ENCODE results near the gene PREP. TPM values are rescaled to one million over a fixed set of nuclear protein-coding genes. Genes with fewer than 3 reads are reported as not detected.

PREP gene
- polyA plus RNA-seq, 1 of the 3 experiments (the other 2 are of a cell fraction) = 20.9 TPM

DNA sequence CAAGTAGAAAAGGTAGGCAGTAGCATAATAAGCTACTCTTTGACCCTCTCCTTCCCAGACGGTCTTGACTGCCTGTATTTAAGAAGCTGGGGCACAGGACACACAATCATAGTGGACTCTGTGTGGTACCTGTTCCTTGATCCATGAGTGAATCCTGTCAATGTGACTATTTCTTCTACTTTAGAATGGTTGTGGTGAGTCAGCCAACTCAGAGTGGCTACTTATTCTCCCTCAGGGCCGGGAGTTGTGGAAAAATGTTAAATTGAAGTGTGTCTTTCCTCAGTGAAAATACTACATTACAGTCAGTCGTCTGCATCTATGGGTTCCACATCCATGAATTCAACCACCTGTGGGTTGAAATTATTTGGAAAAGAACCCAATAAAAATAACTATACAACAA is 30.8 kb upstream of the PREP start:
- H4K20me1 ChIP-seq (ENCODE audit: insufficient read depth) = no peaks in the 10 kb centered on the region
- 48% methylated on average over 3 of the region's 3 CpGs for WGBS (ENCODE audit: low lambda C conversion rate)
- H3K9me2 ChIP-seq = no peaks in the 10 kb centered on the region
- TF ChIP-seq POLR2AphosphoS5 (IDR thresholded peaks at IDR 0.05; ENCODE audit: low read depth, low read length) = no peak
- no peak for TF ChIP-seq EZH2phosphoT487 (IDR thresholded peaks at IDR 0.05; ENCODE audit: borderline replicate concordance, low read depth)
- TF ChIP-seq, protein P1, sequence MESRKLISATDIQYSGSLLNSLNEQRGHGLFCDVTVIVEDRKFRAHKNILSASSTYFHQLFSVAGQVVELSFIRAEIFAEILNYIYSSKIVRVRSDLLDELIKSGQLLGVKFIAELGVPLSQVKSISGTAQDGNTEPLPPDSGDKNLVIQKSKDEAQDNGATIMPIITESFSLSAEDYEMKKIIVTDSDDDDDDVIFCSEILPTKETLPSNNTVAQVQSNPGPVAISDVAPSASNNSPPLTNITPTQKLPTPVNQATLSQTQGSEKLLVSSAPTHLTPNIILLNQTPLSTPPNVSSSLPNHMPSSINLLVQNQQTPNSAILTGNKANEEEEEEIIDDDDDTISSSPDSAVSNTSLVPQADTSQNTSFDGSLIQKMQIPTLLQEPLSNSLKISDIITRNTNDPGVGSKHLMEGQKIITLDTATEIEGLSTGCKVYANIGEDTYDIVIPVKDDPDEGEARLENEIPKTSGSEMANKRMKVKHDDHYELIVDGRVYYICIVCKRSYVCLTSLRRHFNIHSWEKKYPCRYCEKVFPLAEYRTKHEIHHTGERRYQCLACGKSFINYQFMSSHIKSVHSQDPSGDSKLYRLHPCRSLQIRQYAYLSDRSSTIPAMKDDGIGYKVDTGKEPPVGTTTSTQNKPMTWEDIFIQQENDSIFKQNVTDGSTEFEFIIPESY (IDR thresholded peaks at IDR 0.05; ENCODE audit: borderline replicate concordance, low read depth) = no peak
- TF ChIP-seq, protein P2, sequence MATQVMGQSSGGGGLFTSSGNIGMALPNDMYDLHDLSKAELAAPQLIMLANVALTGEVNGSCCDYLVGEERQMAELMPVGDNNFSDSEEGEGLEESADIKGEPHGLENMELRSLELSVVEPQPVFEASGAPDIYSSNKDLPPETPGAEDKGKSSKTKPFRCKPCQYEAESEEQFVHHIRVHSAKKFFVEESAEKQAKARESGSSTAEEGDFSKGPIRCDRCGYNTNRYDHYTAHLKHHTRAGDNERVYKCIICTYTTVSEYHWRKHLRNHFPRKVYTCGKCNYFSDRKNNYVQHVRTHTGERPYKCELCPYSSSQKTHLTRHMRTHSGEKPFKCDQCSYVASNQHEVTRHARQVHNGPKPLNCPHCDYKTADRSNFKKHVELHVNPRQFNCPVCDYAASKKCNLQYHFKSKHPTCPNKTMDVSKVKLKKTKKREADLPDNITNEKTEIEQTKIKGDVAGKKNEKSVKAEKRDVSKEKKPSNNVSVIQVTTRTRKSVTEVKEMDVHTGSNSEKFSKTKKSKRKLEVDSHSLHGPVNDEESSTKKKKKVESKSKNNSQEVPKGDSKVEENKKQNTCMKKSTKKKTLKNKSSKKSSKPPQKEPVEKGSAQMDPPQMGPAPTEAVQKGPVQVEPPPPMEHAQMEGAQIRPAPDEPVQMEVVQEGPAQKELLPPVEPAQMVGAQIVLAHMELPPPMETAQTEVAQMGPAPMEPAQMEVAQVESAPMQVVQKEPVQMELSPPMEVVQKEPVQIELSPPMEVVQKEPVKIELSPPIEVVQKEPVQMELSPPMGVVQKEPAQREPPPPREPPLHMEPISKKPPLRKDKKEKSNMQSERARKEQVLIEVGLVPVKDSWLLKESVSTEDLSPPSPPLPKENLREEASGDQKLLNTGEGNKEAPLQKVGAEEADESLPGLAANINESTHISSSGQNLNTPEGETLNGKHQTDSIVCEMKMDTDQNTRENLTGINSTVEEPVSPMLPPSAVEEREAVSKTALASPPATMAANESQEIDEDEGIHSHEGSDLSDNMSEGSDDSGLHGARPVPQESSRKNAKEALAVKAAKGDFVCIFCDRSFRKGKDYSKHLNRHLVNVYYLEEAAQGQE (IDR thresholded peaks at IDR 0.05; ENCODE audit: low read depth, low read length) = no peak
- TF ChIP-seq TAF1 (IDR thresholded peaks at IDR 0.05; ENCODE audit: borderline replicate concordance, low read depth, low read length) = no peak
- no peak for TF ChIP-seq GATA2 (CRISPR knock-in tag; IDR thresholded peaks at IDR 0.05)
- no peak for TF ChIP-seq FOSL2 (IDR thresholded peaks at IDR 0.05; ENCODE audit: borderline replicate concordance, low read depth)
- no peak for TF ChIP-seq SIN3A (IDR thresholded peaks at IDR 0.05; ENCODE audit: borderline replicate concordance, low read depth, low read length)
- no peak for TF ChIP-seq GABPA (IDR thresholded peaks at IDR 0.05; ENCODE audit: low read depth)
- no peak for TF ChIP-seq FOXM1 (IDR thresholded peaks at IDR 0.05; ENCODE audit: low read depth)
- TF ChIP-seq, protein P3, sequence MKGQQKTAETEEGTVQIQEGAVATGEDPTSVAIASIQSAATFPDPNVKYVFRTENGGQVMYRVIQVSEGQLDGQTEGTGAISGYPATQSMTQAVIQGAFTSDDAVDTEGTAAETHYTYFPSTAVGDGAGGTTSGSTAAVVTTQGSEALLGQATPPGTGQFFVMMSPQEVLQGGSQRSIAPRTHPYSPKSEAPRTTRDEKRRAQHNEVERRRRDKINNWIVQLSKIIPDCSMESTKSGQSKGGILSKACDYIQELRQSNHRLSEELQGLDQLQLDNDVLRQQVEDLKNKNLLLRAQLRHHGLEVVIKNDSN (IDR thresholded peaks at IDR 0.05; ENCODE audit: borderline replicate concordance, low read depth) = no peak
- no peak for TF ChIP-seq ELF1 (IDR thresholded peaks at IDR 0.05)
- TF ChIP-seq, protein P4, sequence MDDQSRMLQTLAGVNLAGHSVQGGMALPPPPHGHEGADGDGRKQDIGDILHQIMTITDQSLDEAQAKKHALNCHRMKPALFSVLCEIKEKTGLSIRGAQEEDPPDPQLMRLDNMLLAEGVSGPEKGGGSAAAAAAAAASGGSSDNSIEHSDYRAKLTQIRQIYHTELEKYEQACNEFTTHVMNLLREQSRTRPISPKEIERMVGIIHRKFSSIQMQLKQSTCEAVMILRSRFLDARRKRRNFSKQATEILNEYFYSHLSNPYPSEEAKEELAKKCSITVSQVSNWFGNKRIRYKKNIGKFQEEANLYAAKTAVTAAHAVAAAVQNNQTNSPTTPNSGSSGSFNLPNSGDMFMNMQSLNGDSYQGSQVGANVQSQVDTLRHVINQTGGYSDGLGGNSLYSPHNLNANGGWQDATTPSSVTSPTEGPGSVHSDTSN (IDR thresholded peaks at IDR 0.05) = no peak
- H3K27me3 ChIP-seq (ENCODE audit: insufficient read depth) = no peaks in the 10 kb centered on the region
- H3K4me1 ChIP-seq (ENCODE audit: control insufficient read depth in 1 of 2, insufficient read depth in 2 of 2, low read depth in 1 of 2, low read length in 1 of 2) = peaks cover 0 to 17% of the 10 kb centered on the region in 2 experiments; a peak in 2 of 4 replicates
- no peak overlapping the region for H3K4me2 ChIP-seq
- ChIA-PET CTCF (interaction anchor here (0.7 to 2.1 kb wide), 2 partner anchors 10 to 51 kb away, joined by 3 to 7 read pairs; no protein-coding TSS in a partner anchor), POLR2A (no interaction called here)
- H3K4me3 ChIP-seq (ENCODE audit: low read depth in 2 of 2, low read length in 1 of 2) = no peak overlapping the region
- no peaks in the 10 kb centered on the region for H3K9me3 ChIP-seq
- peak overlapping the region in 1 of 2 experiments; percentile 57; a peak in 1 of 4 replicates for H3K27ac ChIP-seq (ENCODE audit: low read depth in 2 of 2, low read length in 1 of 2)
- H2AFZ ChIP-seq (ENCODE audit: low read depth) = no peak overlapping the region
- H3K9ac ChIP-seq = no peak overlapping the region
- peaks cover 20% of the 10 kb centered on the region for H3F3A ChIP-seq (replicated peaks; ENCODE audit: insufficient read depth)
- H3K79me2 ChIP-seq (ENCODE audit: insufficient read depth) = no peaks in the 10 kb centered on the region
- no peaks in the 10 kb centered on the region for H3K36me3 ChIP-seq (replicated peaks in 1 of 2; ENCODE audit: control insufficient read depth in 1 of 2, insufficient read depth in 2 of 2, low read length in 1 of 2)
- no peak for DNase-seq

All from SK-N-SH (cell line).